GM18870 (cell line): ENCODE measurements around the gene KCNH1.

ENCODE experiments used
- ATAC-seq: cut with Tn5 transposase; IDR thresholded peaks from one replicate; pipeline ENCODE4 v1.9.1; 2021; ENCODE audit warnings: moderate library complexity; ENCODE audit not compliant: unreplicated experiment

The KCNH1 gene

DNA sequence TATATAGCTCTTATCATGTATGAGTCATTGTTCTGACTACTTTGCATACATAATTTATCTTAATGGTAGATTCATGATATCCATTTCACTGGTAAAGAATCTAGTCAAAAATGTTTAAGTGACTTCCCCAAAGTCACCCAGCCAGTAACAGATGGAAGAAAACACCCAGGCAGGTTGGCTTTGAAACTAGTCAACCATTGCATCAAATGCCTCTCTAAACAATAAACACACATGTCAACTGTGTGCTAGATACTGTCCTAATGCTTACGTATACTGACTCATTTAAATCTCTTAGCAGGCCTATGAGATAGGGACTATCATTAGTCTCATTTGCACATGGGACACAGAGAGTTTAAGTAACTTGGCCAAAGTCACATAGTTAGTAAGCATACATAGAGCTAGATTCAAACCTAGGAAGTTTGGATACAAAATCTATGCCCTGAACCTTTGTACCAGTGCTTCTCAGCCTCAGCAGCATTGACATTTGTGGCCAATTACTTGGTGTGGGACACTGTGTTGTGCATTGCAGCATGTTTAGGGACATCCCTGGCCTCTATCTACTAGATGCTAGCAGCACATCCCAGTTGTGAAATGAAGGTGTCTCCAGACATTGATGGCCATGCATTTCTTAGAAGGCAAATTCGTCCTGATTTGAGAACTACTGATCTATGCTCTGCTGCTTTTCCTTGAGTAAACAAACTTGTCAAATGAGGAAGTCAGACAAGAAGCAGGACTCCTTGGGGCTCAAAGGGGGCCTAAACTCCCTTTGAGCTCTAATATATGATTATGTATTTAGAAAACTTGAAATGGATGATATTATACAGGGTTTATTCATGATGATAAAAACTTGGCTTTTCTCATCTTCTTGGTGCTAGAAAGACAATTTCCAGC is 316.3 kb downstream of the KCNH1 start:
- ATAC-seq = no peak

GRCh38 chr1:210815641-210816550 is 318.1 kb downstream of the KCNH1 start:
- no peak for ATAC-seq

GRCh38 chr1:210814382-210815123 is 319.4 kb downstream of the KCNH1 start:
- ATAC-seq = no peak

DNA sequence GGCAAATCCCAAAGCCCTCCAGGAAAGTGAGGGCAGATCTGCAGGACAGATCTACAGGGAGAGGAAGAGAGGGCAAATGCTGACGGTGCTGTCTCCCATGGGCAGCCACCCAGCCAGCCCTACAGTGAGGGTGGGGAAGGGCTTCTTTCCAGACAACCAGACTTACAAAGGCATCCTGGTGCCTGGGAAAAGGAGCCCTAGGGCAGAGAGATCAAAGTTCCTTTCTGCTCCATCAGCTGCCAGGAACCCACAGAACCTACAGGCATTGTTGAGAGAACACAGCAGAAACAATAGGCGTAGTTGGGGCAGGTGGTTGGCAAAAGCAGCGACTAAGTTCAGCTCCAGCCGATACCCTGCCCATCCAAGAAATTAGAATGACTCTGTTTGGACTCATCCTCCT is 332.4 kb downstream of the KCNH1 start:
- ATAC-seq = no peak

- ATAC-seq = no peak
Measured at GRCh38 chr1:210800756-210801155, 333.2 kb downstream of the KCNH1 start.

DNA sequence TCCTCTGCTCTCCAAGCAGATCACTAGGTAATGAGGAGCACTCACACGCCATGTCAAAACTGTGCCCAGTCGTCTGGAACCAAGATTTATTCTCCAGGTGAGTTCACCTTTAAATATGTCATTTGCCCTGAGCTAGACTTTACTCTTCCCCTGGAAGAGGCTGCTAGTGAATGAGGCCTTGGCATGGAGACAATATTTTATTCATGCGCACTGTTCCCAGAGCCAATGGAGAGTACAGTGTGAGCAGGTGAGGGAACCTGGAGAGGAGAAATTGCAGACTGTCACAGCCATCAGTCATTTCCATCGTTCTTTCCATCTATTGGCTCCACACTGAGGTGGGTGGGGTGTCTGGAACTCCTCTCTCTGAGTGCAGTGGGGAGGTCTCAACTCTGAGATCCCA is 333.6 kb downstream of the KCNH1 start:
- ATAC-seq = no peak

GRCh38 chr1:210797422-210797821 is 336.5 kb downstream of the KCNH1 start:
- ATAC-seq = no peak

DNA sequence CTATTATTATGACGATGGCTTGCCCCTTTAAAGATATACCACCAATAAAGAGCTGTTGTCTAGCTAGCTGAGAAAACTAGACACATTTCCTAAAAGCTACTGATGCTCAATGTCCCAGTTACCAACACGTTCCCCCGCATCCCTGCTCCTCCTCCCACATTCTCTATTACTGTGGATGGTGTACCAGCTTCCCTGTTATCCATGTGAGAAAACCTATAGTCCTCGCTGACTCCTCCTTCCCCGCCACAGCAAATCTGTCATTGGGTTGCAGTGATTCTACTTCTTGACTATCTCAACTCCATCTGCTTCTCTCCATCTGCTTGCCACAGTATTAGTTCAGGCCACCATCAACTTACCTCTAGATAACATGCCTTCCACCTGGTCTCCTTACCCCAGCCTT is 337.5 kb downstream of the KCNH1 start:
- no peak for ATAC-seq

DNA sequence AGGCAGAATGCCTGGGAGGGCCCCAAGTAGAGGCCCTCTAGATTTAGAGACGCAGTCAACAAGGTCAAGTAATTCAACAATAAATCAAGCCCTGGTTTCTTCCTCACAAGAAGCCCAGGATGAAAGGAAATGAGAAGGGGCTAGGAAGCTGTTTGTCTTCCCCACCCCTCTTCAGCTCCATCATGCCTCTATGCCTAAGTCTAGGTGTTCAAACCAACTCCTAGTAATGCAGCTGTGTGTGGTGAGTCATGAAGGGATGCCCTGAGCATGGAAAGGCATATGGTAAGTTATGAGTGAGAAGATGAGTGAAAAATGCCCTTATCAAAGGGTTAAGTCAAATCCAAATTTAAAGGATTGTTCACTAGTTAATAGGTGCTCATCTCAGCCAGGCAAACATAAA is 339.5 kb downstream of the KCNH1 start:
- ATAC-seq = no peak

DNA sequence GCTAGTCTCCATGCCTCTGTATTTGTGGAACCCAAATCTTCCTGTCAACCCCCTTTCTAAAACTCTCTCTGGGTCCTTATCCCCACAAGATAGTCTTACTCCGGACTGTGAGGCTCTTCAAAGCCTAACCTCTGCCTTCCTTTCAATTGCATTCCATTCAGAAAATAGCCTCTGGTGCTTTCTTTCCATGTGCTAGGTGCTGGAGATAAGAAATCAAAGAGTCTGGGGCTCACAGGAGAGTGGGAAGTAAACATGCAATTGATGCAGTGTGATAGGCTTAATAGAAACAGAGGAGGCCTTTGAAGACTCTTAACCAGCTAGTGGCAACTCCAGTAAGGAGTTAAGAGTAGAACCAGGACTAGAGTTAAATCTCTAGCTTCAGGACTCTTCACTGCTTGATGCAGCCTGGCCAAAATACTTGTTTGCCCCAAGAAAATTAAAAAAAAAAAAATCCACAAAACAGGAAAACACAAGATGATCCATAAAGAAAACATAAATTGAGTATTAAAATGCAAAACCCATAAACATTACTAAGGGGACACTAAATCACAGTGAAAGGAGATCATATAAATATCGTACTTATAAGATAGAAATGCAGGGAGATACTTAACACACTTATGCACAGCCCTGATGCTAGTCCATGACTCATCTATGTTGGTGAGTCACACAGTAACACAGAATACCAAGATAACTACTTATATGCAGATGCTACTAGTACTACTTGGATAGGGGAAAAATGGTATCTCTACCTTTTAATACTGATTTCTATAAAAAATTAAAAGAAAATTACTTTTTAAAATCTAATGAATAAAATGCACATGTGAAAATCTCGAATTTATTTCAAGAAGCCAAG is 341.5 kb downstream of the KCNH1 start:
- no peak for ATAC-seq

DNA sequence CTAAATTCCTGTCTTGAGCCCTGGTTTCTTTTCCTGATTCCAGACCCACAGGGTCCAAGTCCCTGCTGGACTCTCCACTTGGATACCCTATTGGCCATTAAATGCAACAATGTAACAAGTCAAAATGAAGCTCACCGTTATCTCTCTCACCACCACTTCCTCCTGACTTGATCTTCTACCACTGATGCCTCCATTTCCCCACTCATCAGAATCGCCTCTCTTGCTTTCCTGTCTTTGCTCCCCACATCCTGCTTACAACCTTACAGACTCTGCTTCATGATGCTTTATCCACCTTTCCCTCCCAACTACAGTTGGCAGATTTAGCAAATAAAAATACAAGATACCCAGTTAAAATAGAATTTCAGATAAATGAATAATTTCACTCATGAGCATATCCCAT is 343.8 kb downstream of the KCNH1 start:
- ATAC-seq = no peak

DNA sequence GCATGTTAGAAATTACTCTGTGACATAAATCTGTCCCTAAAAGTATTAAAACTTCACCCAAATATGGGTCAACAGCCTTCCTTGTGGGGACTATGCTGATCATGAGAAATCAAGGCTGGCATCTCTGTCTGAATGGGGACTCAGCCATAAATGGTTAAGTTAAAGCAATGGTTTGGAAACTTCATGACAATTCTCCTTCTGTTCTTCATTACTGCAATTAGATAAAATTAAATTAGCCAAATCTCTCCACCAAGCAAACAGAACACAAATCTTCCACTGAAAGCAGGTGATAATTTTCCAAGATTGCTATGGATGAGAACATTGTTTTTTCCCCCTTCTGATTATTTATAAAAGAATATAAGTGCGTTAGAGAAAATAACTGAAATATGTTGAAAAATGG is 346.1 kb downstream of the KCNH1 start:
- no peak for ATAC-seq

- ATAC-seq = no peak
Measured at GRCh38 chr1:210786546-210786945, 347.4 kb downstream of the KCNH1 start.

DNA sequence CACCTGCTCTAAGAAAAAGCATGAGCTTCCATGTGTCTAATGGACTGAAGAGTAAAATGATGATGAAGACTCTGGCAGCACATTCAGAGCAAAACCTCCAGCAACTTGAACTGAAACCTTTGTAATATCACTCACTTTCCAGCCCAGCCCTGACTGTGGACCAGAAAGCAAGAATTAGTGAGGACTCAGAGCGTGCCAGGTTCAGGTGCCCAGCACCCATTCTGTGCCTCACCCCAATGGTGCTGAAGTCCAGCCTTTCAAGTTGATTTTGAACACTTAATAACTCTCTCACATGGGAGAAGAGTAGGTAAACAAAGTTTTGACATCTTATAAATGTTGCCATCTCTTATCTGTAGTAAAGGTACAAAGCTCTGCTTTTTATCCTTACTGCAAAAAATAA is 350.0 kb downstream of the KCNH1 start:
- ATAC-seq = no peak

DNA sequence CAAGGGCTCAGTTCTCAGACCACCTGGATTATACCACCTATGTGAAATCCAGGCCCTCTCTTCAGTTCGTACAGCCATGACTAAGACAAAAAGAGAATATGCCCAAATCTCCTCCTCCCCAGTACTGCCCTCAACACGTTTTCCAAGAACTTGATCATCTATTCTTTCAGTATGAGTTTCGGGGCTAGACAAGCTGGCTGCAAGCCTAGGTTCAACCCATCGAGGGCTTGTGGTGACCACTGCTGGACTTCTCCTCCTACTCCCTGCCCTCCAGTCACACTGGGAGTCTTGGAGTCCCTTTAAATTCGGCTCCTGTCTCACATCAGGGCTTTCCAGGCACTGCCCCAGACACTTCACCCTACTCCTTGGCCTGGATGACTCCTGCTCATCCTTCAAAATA is 352.3 kb downstream of the KCNH1 start:
- ATAC-seq = no peak

DNA sequence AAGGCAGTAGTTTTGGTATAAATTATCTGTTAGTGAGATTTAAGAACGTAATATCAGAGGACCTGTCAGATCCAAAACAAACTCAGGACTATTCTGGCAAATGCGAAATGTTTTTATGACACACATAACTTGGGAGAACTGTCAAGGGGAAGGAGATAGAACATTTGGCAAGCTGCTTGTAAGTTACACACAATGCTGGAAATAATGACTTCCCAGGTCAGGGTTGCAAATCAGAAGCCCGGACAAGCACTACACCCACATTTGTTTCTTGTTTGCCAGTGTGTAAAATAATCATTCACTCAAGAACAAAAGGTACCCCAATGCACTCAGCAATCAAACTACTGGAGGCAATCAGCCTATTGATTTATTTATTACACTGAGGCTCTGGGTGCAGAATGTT is 354.7 kb downstream of the KCNH1 start:
- ATAC-seq = no peak

DNA sequence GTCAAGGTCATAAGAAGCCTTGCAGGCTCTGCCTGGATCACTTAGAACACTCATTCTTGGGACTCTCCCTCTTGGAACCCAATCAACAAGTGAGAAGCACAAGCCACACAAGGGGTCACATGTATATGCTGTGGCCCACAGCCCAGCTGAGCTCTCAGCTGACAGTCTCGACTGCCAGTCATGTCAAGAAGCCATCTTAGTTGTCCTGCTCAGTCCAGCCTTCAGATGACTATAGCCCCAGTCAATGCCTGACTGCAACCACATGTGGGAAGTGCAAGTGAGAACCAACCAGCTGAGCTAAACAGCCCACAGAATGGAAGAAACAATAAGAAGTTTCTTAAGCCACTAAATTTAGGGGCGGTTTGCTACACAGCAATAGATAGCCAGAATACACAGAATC is 356.0 kb downstream of the KCNH1 start:
- ATAC-seq = no peak

GRCh38 chr1:210776712-210777111 is 357.2 kb downstream of the KCNH1 start:
- no peak for ATAC-seq

GRCh38 chr1:210775289-210775688 is 358.7 kb downstream of the KCNH1 start:
- no peak for ATAC-seq

- no peak for ATAC-seq
Measured at GRCh38 chr1:210773450-210773849, 360.5 kb downstream of the KCNH1 start.
